ENCODE measurements around the gene PTPRT. TPM values are rescaled to one million over a fixed set of nuclear protein-coding genes. Genes with fewer than 3 reads are reported as not detected.

Gene PTPRT
- total RNA-seq, 1 experiment from 2014 or later: not detected

GRCh38 chr20:42475773-42476172 lies 713.9 kb downstream of the PTPRT start:
- no peak for DNase-seq (ENCODE audit: low spot score)

GRCh38 chr20:42474646-42475045 lies 715.1 kb downstream of the PTPRT start:
- DNase-seq (ENCODE audit: low spot score): no peak

- DNase-seq (ENCODE audit: low spot score): no peak
Measured at GRCh38 chr20:42472198-42472597, 717.5 kb downstream of the PTPRT start.

- DNase-seq (ENCODE audit: low spot score): no peak
Measured at GRCh38 chr20:42461965-42462593, 727.6 kb downstream of the PTPRT start.

GRCh38 chr20:42461291-42461690 lies 728.4 kb downstream of the PTPRT start:
- DNase-seq (ENCODE audit: low spot score): no peak

GRCh38 chr20:42447270-42447669 lies 742.4 kb downstream of the PTPRT start:
- DNase-seq (ENCODE audit: low spot score): no peak

GRCh38 chr20:42444799-42445198 lies 744.9 kb downstream of the PTPRT start:
- DNase-seq (ENCODE audit: low spot score): no peak

GRCh38 chr20:42443200-42443599 lies 746.5 kb downstream of the PTPRT start:
- no peak for DNase-seq (ENCODE audit: low spot score)

- DNase-seq (ENCODE audit: low spot score): no peak
Measured at GRCh38 chr20:42442716-42443115, 747.0 kb downstream of the PTPRT start.

- no peak for DNase-seq (ENCODE audit: low spot score)
Measured at GRCh38 chr20:42441864-42442331, 747.8 kb downstream of the PTPRT start.

GRCh38 chr20:42441196-42441863 lies 748.4 kb downstream of the PTPRT start:
- DNase-seq (ENCODE audit: low spot score): no peak

GRCh38 chr20:42435230-42435629 lies 754.5 kb downstream of the PTPRT start:
- DNase-seq (ENCODE audit: low spot score): no peak

- no peak for DNase-seq (ENCODE audit: low spot score)
Measured at GRCh38 chr20:42432496-42433334, 757.0 kb downstream of the PTPRT start.

- no peak for DNase-seq (ENCODE audit: low spot score)
Measured at GRCh38 chr20:42430598-42430997, 759.1 kb downstream of the PTPRT start.

GRCh38 chr20:42429761-42430458 lies 759.8 kb downstream of the PTPRT start:
- DNase-seq (ENCODE audit: low spot score): no peak

GRCh38 chr20:42419814-42420532 lies 769.7 kb downstream of the PTPRT start:
- no peak for DNase-seq (ENCODE audit: low spot score)

- DNase-seq (ENCODE audit: low spot score): no peak
Measured at GRCh38 chr20:42406826-42407225, 782.9 kb downstream of the PTPRT start.

- no peak for DNase-seq (ENCODE audit: low spot score)
Measured at GRCh38 chr20:42402455-42402854, 787.3 kb downstream of the PTPRT start.

- DNase-seq (ENCODE audit: low spot score): no peak
Measured at GRCh38 chr20:42401613-42402012, 788.1 kb downstream of the PTPRT start.

- DNase-seq (ENCODE audit: low spot score): no peak
Measured at GRCh38 chr20:42399802-42400201, 789.9 kb downstream of the PTPRT start.

- DNase-seq (ENCODE audit: low spot score): no peak
Measured at GRCh38 chr20:42392442-42392841, 797.3 kb downstream of the PTPRT start.
